Activated T-cell treated with anti-CD3 and anti-CD28 coated beads for 24 hours (primary cell): ENCODE data around the gene CDC6.

Experiments
- DNase-seq: peaks from one replicate; pipeline ENCODE4 v3.0.0-alpha.2; 2020; ENCODE audit warnings: low read depth

Gene CDC6

GRCh38 chr17:40287494-40288369 is at the start of gene CDC6:
TSS of gene CDC6 (plus strand) at chr17:40287879. CDS start at chr17:40289421, 1,542 bp downstream.
- peak; percentile 97 for DNase-seq

GRCh38 chr17:40241252-40241834 is 46.3 kb upstream of the CDC6 start:
- no peak for DNase-seq

GRCh38 chr17:40242774-40243173 is 44.9 kb upstream of the CDC6 start:
- DNase-seq = no peak

- DNase-seq = no peak
These were observed 43.9 kb upstream of the CDC6 start for GRCh38 chr17:40243761-40244160.

- DNase-seq = no peak
These were observed 43.4 kb upstream of the CDC6 start for GRCh38 chr17:40244255-40244654.

GRCh38 chr17:40247926-40248495 is 39.7 kb upstream of the CDC6 start:
- no peak for DNase-seq

- no peak for DNase-seq
These were observed 39.2 kb upstream of the CDC6 start for GRCh38 chr17:40248507-40248906.

- DNase-seq = no peak
These were observed 36.1 kb upstream of the CDC6 start for GRCh38 chr17:40251576-40251975.

GRCh38 chr17:40253565-40253964 is 34.1 kb upstream of the CDC6 start:
- no peak for DNase-seq

- no peak for DNase-seq
These were observed 28.2 kb upstream of the CDC6 start for GRCh38 chr17:40259505-40259904.

- no peak for DNase-seq
These were observed 27.2 kb upstream of the CDC6 start for GRCh38 chr17:40260528-40260927.

- no peak for DNase-seq
These were observed 23.1 kb upstream of the CDC6 start for GRCh38 chr17:40264458-40265185.

- DNase-seq = no peak
These were observed 22.3 kb upstream of the CDC6 start for GRCh38 chr17:40265337-40265736.

- no peak for DNase-seq
These were observed 20.8 kb upstream of the CDC6 start for GRCh38 chr17:40266882-40267281.

- no peak for DNase-seq
These were observed 19.5 kb upstream of the CDC6 start for GRCh38 chr17:40268141-40268712.

GRCh38 chr17:40278414-40278813 is 9.3 kb upstream of the CDC6 start:
- no peak for DNase-seq

GRCh38 chr17:40279402-40279801 is 8.3 kb upstream of the CDC6 start:
- DNase-seq = no peak

GRCh38 chr17:40281663-40282062 is 6.0 kb upstream of the CDC6 start:
- DNase-seq = no peak

GRCh38 chr17:40283662-40284061 is 4.0 kb upstream of the CDC6 start:
- DNase-seq = no peak

- no peak for DNase-seq
These were observed 3.5 kb upstream of the CDC6 start for GRCh38 chr17:40284085-40284713.

GRCh38 chr17:40286473-40286872 is 1.2 kb upstream of the CDC6 start:
- no peak for DNase-seq

GRCh38 chr17:40287159-40287493 is 553 bp upstream of the CDC6 start:
- DNase-seq = no peak
